ENCODE results near the gene NOMO2. TPM values are rescaled to one million over a fixed set of nuclear protein-coding genes. Genes with fewer than 3 reads are reported as not detected.
"Not testable (repeated sequence)": the region's sequence is repeated elsewhere in the genome, so short reads cannot be mapped to it uniquely, and the experiment has no call there.

NOMO2 gene
- total and polyA plus RNA-seq, 7 experiments from 2014 or later = 56.0 to 95.0 (median 63.3) TPM

DNA sequence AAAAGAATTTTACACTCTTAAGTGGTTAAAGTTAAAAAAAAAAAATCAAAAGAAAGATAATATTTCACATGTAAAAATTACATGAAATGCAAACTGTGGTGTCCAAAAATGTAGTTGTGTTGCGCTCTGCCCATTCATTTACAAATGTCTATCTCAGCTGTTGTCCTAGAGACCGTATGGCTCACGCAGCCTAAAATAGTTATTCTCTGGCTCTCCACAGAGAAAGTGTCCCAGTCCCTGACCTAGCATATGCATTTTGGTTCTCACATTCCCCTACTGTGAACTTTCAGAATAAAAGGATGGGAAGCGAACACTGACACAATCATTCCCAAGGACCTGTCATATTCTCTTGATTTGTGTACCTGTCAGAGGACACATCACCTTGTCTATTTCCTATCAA is 27.6 kb downstream of the NOMO2 start:
- CTCF ChIA-PET; H3K27me3 Mint-ChIP-seq; H3K4me1 ChIP-seq (ENCODE audit: control insufficient read depth in 2 of 2, insufficient read depth in 2 of 2, low read length in 2 of 2); POLR2A ChIA-PET; H3K4me3 ChIP-seq (ENCODE audit: low read length); ATAC-seq; DNase-seq; H3K36me3 Mint-ChIP-seq; H3K9me3 ChIP-seq (ENCODE audit: control insufficient read depth in 2 of 3, low read length in 3 of 3); H3K27ac Mint-ChIP-seq; H3K36me3 ChIP-seq (ENCODE audit: control insufficient read depth in 2 of 3, insufficient read depth in 3 of 3, low read length in 3 of 3); H3K27ac ChIP-seq (ENCODE audit: low read depth, low read length); intact Hi-C loops (cut with micrococcal nuclease); H3K9me3 Mint-ChIP-seq; H3K4me3 Mint-ChIP-seq; H3K27me3 ChIP-seq (ENCODE audit: control insufficient read depth in 2 of 2, insufficient read depth in 2 of 2, low read length in 2 of 2); H3K4me1 Mint-ChIP-seq: not testable (repeated sequence)

DNA sequence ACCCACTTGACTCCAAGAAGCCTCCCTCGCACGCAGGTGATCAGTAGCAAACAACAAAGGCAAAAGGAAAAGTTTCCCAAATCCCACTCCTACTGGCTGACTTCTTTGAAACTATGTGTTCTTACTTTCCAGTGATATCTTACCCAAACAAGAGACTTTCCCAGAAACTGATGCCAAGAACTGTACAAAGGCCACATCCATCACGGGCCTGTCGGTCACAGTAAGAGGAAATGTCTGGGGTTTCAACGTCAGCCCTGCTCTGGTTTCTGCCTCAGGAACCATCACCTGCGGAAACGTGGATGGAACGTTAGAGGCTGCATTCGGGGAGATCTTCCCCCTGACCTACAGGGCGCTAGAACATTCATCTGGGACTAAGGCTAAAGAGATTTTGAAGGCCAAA is 30.6 kb downstream of the NOMO2 start:
- H3K27ac ChIP-seq (ENCODE audit: low read depth, low read length); ATAC-seq; H3K36me3 ChIP-seq (ENCODE audit: control insufficient read depth in 2 of 3, insufficient read depth in 3 of 3, low read length in 3 of 3); DNase-seq; H3K4me3 ChIP-seq (ENCODE audit: low read length); intact Hi-C loops (cut with micrococcal nuclease); H3K4me1 ChIP-seq (ENCODE audit: control insufficient read depth in 2 of 2, insufficient read depth in 2 of 2, low read length in 2 of 2); H3K4me3 Mint-ChIP-seq; POLR2A ChIA-PET; H3K27ac Mint-ChIP-seq; H3K27me3 ChIP-seq (ENCODE audit: control insufficient read depth in 2 of 2, insufficient read depth in 2 of 2, low read length in 2 of 2); CTCF ChIA-PET; H3K4me1 Mint-ChIP-seq; H3K27me3 Mint-ChIP-seq; H3K9me3 Mint-ChIP-seq; H3K9me3 ChIP-seq (ENCODE audit: control insufficient read depth in 2 of 3, low read length in 3 of 3): not testable (repeated sequence)
- H3K36me3 Mint-ChIP-seq = peaks cover 0 to 12% (median 3%) of the 10 kb centered on the region in 5 donors

DNA sequence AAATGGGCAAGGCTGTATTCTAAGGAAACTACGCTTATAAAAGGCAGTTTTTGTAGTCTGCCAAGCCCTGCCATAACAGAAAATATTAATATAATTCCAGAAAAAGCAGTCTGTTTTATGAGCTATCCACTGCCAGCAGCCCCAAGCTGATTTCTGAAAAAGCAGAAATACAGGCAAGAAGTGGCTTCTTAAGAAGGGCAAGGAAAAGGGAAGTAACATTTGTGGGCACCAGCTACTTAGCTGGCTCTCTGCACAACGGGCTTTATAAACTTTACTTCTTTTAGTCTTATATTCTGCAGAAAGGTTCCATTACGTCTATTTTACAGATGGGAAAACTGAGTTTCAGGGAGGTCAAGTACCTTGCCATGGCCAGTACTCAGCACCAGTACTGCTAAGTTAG is 31.6 kb downstream of the NOMO2 start:
- intact Hi-C loops (cut with micrococcal nuclease); H3K27me3 ChIP-seq (ENCODE audit: control insufficient read depth in 2 of 2, insufficient read depth in 2 of 2, low read length in 2 of 2); ATAC-seq; H3K4me1 Mint-ChIP-seq; CTCF ChIA-PET; DNase-seq; H3K4me3 ChIP-seq (ENCODE audit: low read length); H3K36me3 ChIP-seq (ENCODE audit: control insufficient read depth in 2 of 3, insufficient read depth in 3 of 3, low read length in 3 of 3); H3K27me3 Mint-ChIP-seq; POLR2A ChIA-PET; H3K27ac ChIP-seq (ENCODE audit: low read depth, low read length); H3K9me3 Mint-ChIP-seq; H3K4me3 Mint-ChIP-seq; H3K4me1 ChIP-seq (ENCODE audit: control insufficient read depth in 2 of 2, insufficient read depth in 2 of 2, low read length in 2 of 2); H3K27ac Mint-ChIP-seq; H3K9me3 ChIP-seq (ENCODE audit: control insufficient read depth in 2 of 3, low read length in 3 of 3): not testable (repeated sequence)
- peaks cover 0 to 11% (median 3%) of the 10 kb centered on the region in 5 donors for H3K36me3 Mint-ChIP-seq

DNA sequence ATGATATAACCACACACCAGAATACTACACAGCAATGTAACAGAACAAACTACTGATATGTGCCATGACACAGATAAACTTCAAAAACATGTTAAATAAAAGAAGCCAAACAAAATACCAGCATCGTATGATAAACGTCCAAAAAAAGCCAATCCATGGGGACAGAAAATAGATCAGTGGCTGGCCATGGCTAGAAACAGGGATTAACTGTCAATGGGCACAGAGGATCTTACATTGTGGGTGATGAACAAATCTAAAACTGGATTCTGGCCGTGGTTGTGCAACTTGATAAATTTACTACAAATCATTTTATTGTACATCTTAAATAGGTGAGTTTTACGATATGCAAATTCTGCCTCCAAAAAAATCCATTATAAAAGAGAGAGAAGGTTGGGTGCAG is 35.4 kb downstream of the NOMO2 start:
- H3K4me1 ChIP-seq (ENCODE audit: control insufficient read depth in 2 of 2, insufficient read depth in 2 of 2, low read length in 2 of 2); intact Hi-C loops (cut with micrococcal nuclease); CTCF ChIA-PET; H3K4me3 Mint-ChIP-seq; H3K9me3 Mint-ChIP-seq; H3K27ac Mint-ChIP-seq; H3K4me1 Mint-ChIP-seq; H3K27me3 Mint-ChIP-seq; POLR2A ChIA-PET; DNase-seq; H3K9me3 ChIP-seq (ENCODE audit: control insufficient read depth in 2 of 3, low read length in 3 of 3); H3K27me3 ChIP-seq (ENCODE audit: control insufficient read depth in 2 of 2, insufficient read depth in 2 of 2, low read length in 2 of 2); H3K27ac ChIP-seq (ENCODE audit: low read depth, low read length); H3K36me3 ChIP-seq (ENCODE audit: control insufficient read depth in 2 of 3, insufficient read depth in 3 of 3, low read length in 3 of 3); ATAC-seq; H3K4me3 ChIP-seq (ENCODE audit: low read length): not testable (repeated sequence)
- peaks cover 0 to 11% (median 3%) of the 10 kb centered on the region in 5 donors for H3K36me3 Mint-ChIP-seq

DNA sequence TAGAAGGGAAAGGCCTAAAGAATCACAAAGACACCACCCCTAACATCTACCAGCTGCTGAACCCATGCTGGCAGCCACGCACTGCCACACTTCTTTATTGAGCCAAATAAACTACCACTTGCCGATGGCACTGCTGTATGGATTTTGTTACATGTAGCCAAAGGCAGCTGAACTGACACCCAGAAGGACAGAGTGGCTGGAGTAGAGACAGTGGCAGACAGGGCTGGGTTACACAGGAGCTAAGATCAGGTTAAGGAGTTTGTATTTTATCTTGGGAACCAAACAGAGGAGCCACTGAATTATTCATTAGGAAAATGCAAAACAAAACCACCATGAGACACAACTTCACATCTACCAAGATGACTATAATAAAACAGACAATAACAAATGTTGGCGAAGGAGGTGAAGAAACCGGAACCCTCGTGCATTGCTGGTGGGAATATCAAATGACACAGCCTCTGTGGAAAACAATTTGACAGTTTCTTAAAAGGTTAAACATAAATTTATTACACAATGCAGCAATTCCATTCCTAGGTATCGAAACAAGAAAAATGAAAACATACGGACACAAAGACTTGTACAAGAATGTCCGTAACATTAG is 35.9 kb downstream of the NOMO2 start:
- H3K4me3 ChIP-seq (ENCODE audit: low read length); H3K27ac Mint-ChIP-seq; CTCF ChIA-PET; POLR2A ChIA-PET; H3K27ac ChIP-seq (ENCODE audit: low read depth, low read length); H3K4me3 Mint-ChIP-seq; H3K9me3 ChIP-seq (ENCODE audit: control insufficient read depth in 2 of 3, low read length in 3 of 3); H3K4me1 Mint-ChIP-seq; DNase-seq; H3K27me3 ChIP-seq (ENCODE audit: control insufficient read depth in 2 of 2, insufficient read depth in 2 of 2, low read length in 2 of 2); H3K27me3 Mint-ChIP-seq; H3K4me1 ChIP-seq (ENCODE audit: control insufficient read depth in 2 of 2, insufficient read depth in 2 of 2, low read length in 2 of 2); H3K36me3 ChIP-seq (ENCODE audit: control insufficient read depth in 2 of 3, insufficient read depth in 3 of 3, low read length in 3 of 3); intact Hi-C loops (cut with micrococcal nuclease); H3K9me3 Mint-ChIP-seq; ATAC-seq: not testable (repeated sequence)
- H3K36me3 Mint-ChIP-seq = peaks cover 0 to 11% (median 3%) of the 10 kb centered on the region in 5 donors

DNA sequence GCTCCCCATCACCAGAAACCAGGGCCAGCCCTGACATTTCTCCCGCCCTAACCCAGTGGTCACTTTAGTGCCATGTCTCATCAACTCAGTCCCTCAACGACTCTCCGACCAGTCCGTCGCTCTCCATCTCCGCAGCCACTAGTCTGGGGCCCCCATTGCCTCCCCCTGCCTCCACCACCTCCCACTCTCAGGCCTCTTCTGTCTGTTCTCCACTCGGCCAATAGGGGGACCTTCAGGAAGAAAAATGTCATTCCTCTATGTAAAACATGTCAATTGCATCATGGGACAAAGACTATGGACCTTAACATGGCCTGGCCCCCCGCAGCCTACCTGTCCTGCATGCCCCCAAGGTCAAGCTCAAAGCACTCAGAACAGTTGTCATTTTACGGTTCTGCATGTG is 39.3 kb downstream of the NOMO2 start:
- DNase-seq; H3K36me3 ChIP-seq (ENCODE audit: control insufficient read depth in 2 of 3, insufficient read depth in 3 of 3, low read length in 3 of 3); POLR2A ChIA-PET; CTCF ChIA-PET; H3K4me1 Mint-ChIP-seq; H3K27ac Mint-ChIP-seq; H3K9me3 ChIP-seq (ENCODE audit: control insufficient read depth in 2 of 3, low read length in 3 of 3); H3K4me1 ChIP-seq (ENCODE audit: control insufficient read depth in 2 of 2, insufficient read depth in 2 of 2, low read length in 2 of 2); H3K36me3 Mint-ChIP-seq; H3K27me3 Mint-ChIP-seq; H3K27me3 ChIP-seq (ENCODE audit: control insufficient read depth in 2 of 2, insufficient read depth in 2 of 2, low read length in 2 of 2); H3K4me3 Mint-ChIP-seq; intact Hi-C loops (cut with micrococcal nuclease); H3K9me3 Mint-ChIP-seq; ATAC-seq; H3K4me3 ChIP-seq (ENCODE audit: low read length); H3K27ac ChIP-seq (ENCODE audit: low read depth, low read length): not testable (repeated sequence)

DNA sequence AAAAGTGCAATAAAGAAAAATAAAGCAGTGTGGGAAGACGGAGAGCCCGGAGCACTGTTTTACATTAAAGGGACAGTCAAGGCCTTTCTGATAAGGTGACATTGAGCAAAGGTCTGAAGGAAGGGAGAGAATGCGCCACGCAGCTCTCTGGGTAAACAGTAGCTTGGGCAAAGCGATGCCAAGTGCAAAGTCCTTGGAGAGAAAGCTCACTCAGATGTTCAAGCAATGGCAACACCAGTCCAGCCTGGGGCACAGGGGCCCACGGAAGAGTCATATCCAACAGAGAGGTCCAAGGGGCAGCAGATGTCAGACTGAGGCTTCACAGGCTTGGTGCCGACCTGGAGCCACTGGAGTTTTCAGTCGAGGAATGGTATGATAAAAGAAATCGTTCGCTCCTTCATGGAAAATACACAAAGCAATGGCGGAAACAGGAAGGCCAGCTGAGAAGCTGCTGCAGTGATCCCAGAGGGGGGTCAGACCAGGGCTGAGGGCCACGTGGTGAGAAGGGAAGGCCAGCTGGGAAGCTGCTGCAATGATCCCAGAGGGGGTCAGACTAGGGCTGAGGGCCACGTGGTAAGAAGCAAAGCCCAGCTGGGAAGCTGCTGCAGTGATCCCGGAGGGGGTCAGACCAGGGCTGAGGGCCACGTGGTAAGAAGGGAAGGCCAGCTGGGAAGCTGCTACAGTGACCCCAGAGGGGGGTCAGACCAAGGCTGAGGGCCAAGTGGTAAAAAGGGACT is 40.3 kb downstream of the NOMO2 start:
- POLR2A ChIA-PET; H3K27me3 ChIP-seq (ENCODE audit: control insufficient read depth in 2 of 2, insufficient read depth in 2 of 2, low read length in 2 of 2); H3K27ac Mint-ChIP-seq; H3K9me3 Mint-ChIP-seq; H3K27ac ChIP-seq (ENCODE audit: low read depth, low read length); H3K4me1 Mint-ChIP-seq; H3K36me3 ChIP-seq (ENCODE audit: control insufficient read depth in 2 of 3, insufficient read depth in 3 of 3, low read length in 3 of 3); DNase-seq; intact Hi-C loops (cut with micrococcal nuclease); H3K4me3 ChIP-seq (ENCODE audit: low read length); H3K4me1 ChIP-seq (ENCODE audit: control insufficient read depth in 2 of 2, insufficient read depth in 2 of 2, low read length in 2 of 2); H3K4me3 Mint-ChIP-seq; ATAC-seq; H3K9me3 ChIP-seq (ENCODE audit: control insufficient read depth in 2 of 3, low read length in 3 of 3); H3K27me3 Mint-ChIP-seq; H3K36me3 Mint-ChIP-seq; CTCF ChIA-PET: not testable (repeated sequence)

Data from naive thymus-derived CD4-positive, alpha-beta T cell (primary cell).